Nephron progenitor cell (in vitro differentiated cells): ENCODE results near the gene ATP8B1.

Source experiments
- DNase-seq: peaks from one replicate; pipeline ENCODE4 v3.0.0; 2021
- H3K27ac Mint-ChIP-seq: 2 replicates; pipeline ENCODE4 v1.8.0; 2021; ENCODE audit warnings: mild to moderate bottlenecking, moderate library complexity, mixed read lengths
- H3K27me3 Mint-ChIP-seq: 2 replicates; pipeline ENCODE4 v1.8.0; 2021; ENCODE audit warnings: mild to moderate bottlenecking, low read depth, mixed read lengths; ENCODE audit not compliant: poor library complexity
- H3K36me3 Mint-ChIP-seq: 2 replicates; pipeline ENCODE4 v1.8.0; 2021; ENCODE audit warnings: low read depth, mixed read lengths
- H3K4me1 Mint-ChIP-seq: 2 replicates; pipeline ENCODE4 v1.8.0; 2021; ENCODE audit warnings: mixed read lengths
- H3K4me3 Mint-ChIP-seq: 2 replicates; pipeline ENCODE4 v1.8.0; 2021; ENCODE audit warnings: mild to moderate bottlenecking, moderate library complexity, mixed read lengths
- H3K9me3 Mint-ChIP-seq: 2 replicates; pipeline ENCODE4 v1.8.0; 2021; ENCODE audit warnings: mild to moderate bottlenecking, moderate library complexity, mixed read lengths
- TF ChIP-seq, protein P1 (sequence below): fragments of 200-600 bp; sonication (generic); IDR thresholded peaks from 2 replicates; pipeline ENCODE4 v1.5.0; 2021; ENCODE audit warnings: antibody characterized with exemption

Gene ATP8B1

DNA sequence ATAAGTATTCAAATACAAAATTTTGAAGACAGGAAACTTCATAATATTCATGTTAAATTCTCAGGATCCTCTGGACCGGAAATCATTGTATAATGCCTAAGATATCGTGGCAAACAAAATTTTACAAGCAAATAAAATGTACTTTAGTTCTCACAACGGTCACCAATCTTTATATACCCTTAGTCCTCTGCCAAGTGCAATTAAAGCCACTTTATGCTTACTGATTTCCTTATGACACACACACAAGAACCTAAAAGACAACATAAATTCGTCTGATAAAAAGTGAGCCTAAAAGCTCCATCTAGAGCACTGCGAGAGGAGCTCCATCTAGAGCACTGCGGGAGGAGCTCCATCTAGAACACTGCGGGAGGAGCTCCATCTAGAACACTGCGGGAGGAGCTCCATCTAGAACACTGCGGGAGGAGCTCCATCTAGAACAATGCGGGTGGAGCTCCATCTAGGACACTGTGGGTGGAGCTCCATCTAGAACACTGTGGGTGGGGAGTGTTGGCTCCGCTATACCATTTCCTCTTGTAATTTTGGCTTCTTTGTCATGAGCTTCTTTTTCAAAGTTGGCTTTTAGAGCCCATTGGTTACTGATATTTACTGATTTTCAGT lies 15.9 kb downstream of the ATP8B1 start:
- TF ChIP-seq, protein P1, sequence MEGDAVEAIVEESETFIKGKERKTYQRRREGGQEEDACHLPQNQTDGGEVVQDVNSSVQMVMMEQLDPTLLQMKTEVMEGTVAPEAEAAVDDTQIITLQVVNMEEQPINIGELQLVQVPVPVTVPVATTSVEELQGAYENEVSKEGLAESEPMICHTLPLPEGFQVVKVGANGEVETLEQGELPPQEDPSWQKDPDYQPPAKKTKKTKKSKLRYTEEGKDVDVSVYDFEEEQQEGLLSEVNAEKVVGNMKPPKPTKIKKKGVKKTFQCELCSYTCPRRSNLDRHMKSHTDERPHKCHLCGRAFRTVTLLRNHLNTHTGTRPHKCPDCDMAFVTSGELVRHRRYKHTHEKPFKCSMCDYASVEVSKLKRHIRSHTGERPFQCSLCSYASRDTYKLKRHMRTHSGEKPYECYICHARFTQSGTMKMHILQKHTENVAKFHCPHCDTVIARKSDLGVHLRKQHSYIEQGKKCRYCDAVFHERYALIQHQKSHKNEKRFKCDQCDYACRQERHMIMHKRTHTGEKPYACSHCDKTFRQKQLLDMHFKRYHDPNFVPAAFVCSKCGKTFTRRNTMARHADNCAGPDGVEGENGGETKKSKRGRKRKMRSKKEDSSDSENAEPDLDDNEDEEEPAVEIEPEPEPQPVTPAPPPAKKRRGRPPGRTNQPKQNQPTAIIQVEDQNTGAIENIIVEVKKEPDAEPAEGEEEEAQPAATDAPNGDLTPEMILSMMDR, result no peak
- Mint-ChIP-seq H3K4me3 (no peak overlapping the region), H3K27me3 (no peaks in the 10 kb centered on the region), H3K36me3 (no peaks in the 10 kb centered on the region), H3K9me3 (no peaks in the 10 kb centered on the region), H3K4me1 (peaks cover 32% of the 10 kb centered on the region), H3K27ac (no peak overlapping the region)
- DNase-seq, result no peak

GRCh38 chr18:57785751-57786437 lies 17.2 kb downstream of the ATP8B1 start:
- no peaks in the 10 kb centered on the region for H3K9me3 Mint-ChIP-seq
- peaks cover 34% of the 10 kb centered on the region for H3K4me1 Mint-ChIP-seq
- TF ChIP-seq, protein P1, result no peak
- H3K27ac Mint-ChIP-seq, result no peak overlapping the region
- DNase-seq, result no peak
- no peaks in the 10 kb centered on the region for H3K36me3 Mint-ChIP-seq
- H3K4me3 Mint-ChIP-seq, result no peak overlapping the region
- H3K27me3 Mint-ChIP-seq, result no peaks in the 10 kb centered on the region

DNA sequence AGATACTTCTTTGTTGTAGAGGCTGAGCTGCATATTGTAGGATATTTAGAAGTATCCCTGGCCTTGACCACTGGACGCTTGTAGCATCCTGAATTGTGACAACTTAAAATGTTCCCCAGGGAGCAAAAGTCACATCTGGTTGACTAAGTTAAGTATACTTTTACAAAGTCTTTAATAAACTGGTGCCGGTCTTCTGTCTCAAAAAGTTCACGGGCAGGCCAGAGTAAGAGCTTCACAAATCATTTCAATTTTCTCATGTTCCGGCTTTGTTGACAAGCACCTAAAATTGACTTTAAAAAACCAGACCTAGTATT lies 18.4 kb downstream of the ATP8B1 start:
- peaks cover 43% of the 10 kb centered on the region for H3K4me1 Mint-ChIP-seq
- no peak overlapping the region for H3K4me3 Mint-ChIP-seq
- no peaks in the 10 kb centered on the region for H3K36me3 Mint-ChIP-seq
- DNase-seq, result no peak
- H3K27ac Mint-ChIP-seq, result peak overlapping the region; percentile 39
- TF ChIP-seq, protein P1, result no peak
- H3K27me3 Mint-ChIP-seq, result no peaks in the 10 kb centered on the region
- H3K9me3 Mint-ChIP-seq, result no peaks in the 10 kb centered on the region

DNA sequence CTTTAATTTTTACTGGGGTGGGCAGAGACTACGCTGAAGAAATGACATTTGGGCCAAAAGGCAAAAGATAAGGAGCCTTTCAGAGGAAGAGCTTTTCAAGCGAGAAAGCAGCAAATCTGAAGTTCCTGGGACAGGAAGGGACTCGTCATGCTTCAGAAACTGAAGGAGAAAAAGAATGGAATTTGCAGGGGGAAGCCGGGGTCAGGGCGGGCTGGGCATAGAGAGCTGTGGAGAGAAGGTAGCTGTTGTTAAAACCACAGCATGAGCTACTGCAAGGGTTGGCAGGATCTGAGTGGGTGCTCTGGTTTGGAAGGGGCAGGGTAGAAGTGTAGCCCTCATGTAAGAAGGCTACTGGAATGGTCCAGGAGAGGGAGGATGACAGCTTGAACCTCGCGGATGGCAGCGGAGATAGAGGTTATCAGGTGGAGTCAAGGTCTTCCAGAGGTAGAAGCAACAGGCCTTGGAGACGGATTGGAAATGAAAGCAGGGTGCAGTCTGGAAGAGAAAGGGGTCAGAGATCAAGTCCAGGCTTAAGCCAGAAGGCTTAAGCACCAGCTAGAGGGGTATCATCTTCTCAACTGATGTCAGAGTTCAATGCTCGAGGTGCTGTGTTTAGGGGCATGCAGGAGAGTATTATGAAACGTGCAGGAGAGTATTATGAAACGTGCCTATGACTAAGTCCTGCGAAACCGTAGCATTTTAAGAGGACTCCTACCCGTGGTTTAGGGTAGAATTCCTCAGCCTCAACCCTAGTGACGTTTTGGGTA lies 18.9 kb downstream of the ATP8B1 start:
- H3K27me3 Mint-ChIP-seq, result no peaks in the 10 kb centered on the region

GRCh38 chr18:57782049-57782448 lies 21.1 kb downstream of the ATP8B1 start:
- TF ChIP-seq, protein P1, result no peak
- peaks cover 43% of the 10 kb centered on the region for H3K4me1 Mint-ChIP-seq
- peaks cover 5% of the 10 kb centered on the region for H3K36me3 Mint-ChIP-seq
- no peak for DNase-seq
- H3K9me3 Mint-ChIP-seq, result peaks cover 10% of the 10 kb centered on the region
- no peaks in the 10 kb centered on the region for H3K27me3 Mint-ChIP-seq
- H3K4me3 Mint-ChIP-seq, result no peak overlapping the region
- no peak overlapping the region for H3K27ac Mint-ChIP-seq

More for the DNA sequence above, 18.9 kb downstream of the ATP8B1 start:
- TF ChIP-seq, protein P1, result no peak
- Mint-ChIP-seq H3K9me3 (peaks cover under 1% of the 10 kb centered on the region), H3K4me3 (peak overlapping the region; percentile 57), H3K4me1 (peaks cover 43% of the 10 kb centered on the region), H3K36me3 (peaks cover under 1% of the 10 kb centered on the region), H3K27ac (peak overlapping the region; percentile 88)
- DNase-seq, result peak; percentile 19
